Right atrium auricular region (tissue), 2 donors: Measurements from ENCODE around the gene AFAP1L1. TPM values are rescaled to one million over a fixed set of nuclear protein-coding genes. Genes with fewer than 3 reads are reported as not detected.

Experiments used
- DNase-seq: peaks from one replicate; pipeline ENCODE4 v3.0.0-alpha.2; 2019; ENCODE audit warnings: low spot score
- H3K27ac ChIP-seq, 2 donors: fragments of 200-600 bp; sonication (generic); 1 replicate in 1 of 2; 2 replicates in 1 of 2; pipeline ENCODE4 v1.5.1; 2016 to 2019
- H3K27me3 ChIP-seq, 2 donors: fragments of 200-600 bp; sonication (generic); one replicate each; pipeline versions ENCODE4 v1.5.1 to v1.6.0; 2017 to 2019
- H3K36me3 ChIP-seq: fragments of 200-600 bp; sonication (generic); one replicate; pipeline ENCODE4 v1.5.1; 2016
- H3K4me1 ChIP-seq, 2 donors: fragments of 200-600 bp; sonication (generic); one replicate each; pipeline versions ENCODE4 v1.5.1 to v1.6.0; 2017 to 2019
- H3K4me3 ChIP-seq, 2 donors: fragments of 200-600 bp; sonication (generic); 1 replicate in 1 of 2; 2 replicates in 1 of 2; pipeline ENCODE4 v1.5.1; 2017 to 2019; ENCODE audit warnings: mild to moderate bottlenecking in 1 of 2, moderate library complexity in 1 of 2
- H3K9me3 ChIP-seq, 2 donors: fragments of 200-600 bp; sonication (generic); one replicate each; pipeline ENCODE4 v1.5.1; 2019
- CTCF ChIP-seq, 2 donors: fragments of 200-600 bp; sonication (generic); IDR thresholded peaks; one replicate each; pipeline ENCODE4 v1.5.1; 2019; ENCODE audit warnings: antibody characterized with exemption in 2 of 2
- total RNA-seq, 2 donors: library from RNA; depleted of rRNA; stranded (reverse); fragments of >200 nt; gene quantifications; one replicate each; pipeline ENCODE4 v1.1.0, GENCODE V29; 2016

Gene AFAP1L1
- total RNA-seq, 2 donors from 2014 or later: 45.6 to 48.9 TPM

GRCh38 chr5:149378241-149378820 is 106.7 kb downstream of the AFAP1L1 start:
- Histone ChIP-seq H3K4me1 (peaks cover 0 to 37% of the 10 kb centered on the region in 2 donors), H3K9me3 (no peaks in the 10 kb centered on the region), H3K27me3 (no peaks in the 10 kb centered on the region), H3K27ac (peak overlapping the region; percentile 89 to 93), H3K36me3 (no peaks in the 10 kb centered on the region), H3K4me3 (no peak overlapping the region)
- no peak for TF ChIP-seq CTCF (IDR thresholded peaks at IDR 0.05)
- no peak for DNase-seq

- TF ChIP-seq CTCF (IDR thresholded peaks at IDR 0.05): no peak
- Histone ChIP-seq H3K4me3 (no peak within 1 kb of the TSS), H3K27ac (peak within 1 kb of the TSS; percentile 89 to 93), H3K27me3 (no peaks in the 10 kb centered on the region), H3K36me3 (no peaks in the 10 kb centered on the region), H3K9me3 (no peaks in the 10 kb centered on the region), H3K4me1 (peaks cover 0 to 47% of the 10 kb centered on the region in 2 donors)
- DNase-seq: no peak
Observed at GRCh38 chr5:149379177-149379761, 107.6 kb downstream of the AFAP1L1 start, which contains the start of gene IL17B. Gene IL17B (minus strand): TSS chr5:149379292. CDS start chr5:149379225, 67 bp downstream.

GRCh38 chr5:149379818-149380374 is 108.2 kb downstream of the AFAP1L1 start:
- Histone ChIP-seq H3K4me3 (no peak overlapping the region), H3K36me3 (no peaks in the 10 kb centered on the region), H3K27ac (peak overlapping the region; percentile 89 to 93), H3K27me3 (no peaks in the 10 kb centered on the region), H3K4me1 (peaks cover 0 to 53% of the 10 kb centered on the region in 2 donors), H3K9me3 (no peaks in the 10 kb centered on the region)
- no peak for DNase-seq
- no peak for TF ChIP-seq CTCF (IDR thresholded peaks at IDR 0.05)

- DNase-seq: peak; percentile 72
- no peak for TF ChIP-seq CTCF (IDR thresholded peaks at IDR 0.05)
Observed at GRCh38 chr5:149380466-149381121, 108.9 kb downstream of the AFAP1L1 start.

DNA sequence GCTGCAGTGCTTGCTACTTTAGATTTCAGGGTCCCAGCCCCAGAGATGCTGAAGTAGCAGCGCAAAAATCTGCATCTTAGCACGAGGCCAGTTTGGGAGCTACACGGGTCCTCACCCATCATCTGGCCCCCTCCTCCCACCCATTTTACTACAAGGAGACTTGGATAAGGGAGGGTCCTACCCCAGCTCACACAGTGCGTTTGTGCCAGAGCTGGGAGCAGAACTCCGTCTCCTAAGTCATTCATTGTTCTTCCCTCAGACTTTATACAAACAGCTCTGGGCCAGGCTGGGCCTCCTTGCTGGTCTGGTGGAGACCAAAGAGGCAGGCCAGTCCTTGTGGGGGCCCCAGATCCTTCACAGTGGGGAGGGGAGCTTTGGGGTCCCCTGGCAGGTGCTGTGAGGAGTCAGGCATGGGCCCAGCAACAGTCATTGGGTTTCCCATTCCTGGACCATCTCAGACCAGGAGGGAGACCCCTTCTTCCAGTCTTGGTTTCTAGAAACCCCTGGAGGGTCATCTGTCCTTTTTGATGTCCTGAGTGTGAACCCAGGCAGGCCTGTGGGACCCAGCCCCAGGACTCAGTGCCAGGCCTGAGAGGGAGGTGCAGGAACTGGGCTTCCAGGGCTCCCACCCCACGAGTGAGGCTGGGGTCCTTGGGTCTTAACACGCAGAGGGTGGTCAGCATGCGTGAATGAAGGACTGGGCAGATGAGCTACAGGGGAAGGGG is 109.8 kb downstream of the AFAP1L1 start:
- no peak for DNase-seq
- Histone ChIP-seq H3K27ac (peak overlapping the region; percentile 89 to 93), H3K36me3 (no peaks in the 10 kb centered on the region), H3K4me1 (peaks cover 0 to 68% of the 10 kb centered on the region in 2 donors), H3K27me3 (no peaks in the 10 kb centered on the region), H3K9me3 (no peaks in the 10 kb centered on the region), H3K4me3 (no peak overlapping the region)
- TF ChIP-seq CTCF (IDR thresholded peaks at IDR 0.05): no peak

More at GRCh38 chr5:149380466-149381121, 108.9 kb downstream of the AFAP1L1 start:
- Histone ChIP-seq H3K27ac (peak overlapping the region; percentile 89 to 93), H3K4me1 (peaks cover 0 to 60% of the 10 kb centered on the region in 2 donors), H3K4me3 (no peak overlapping the region), H3K36me3 (no peaks in the 10 kb centered on the region), H3K9me3 (no peaks in the 10 kb centered on the region), H3K27me3 (no peaks in the 10 kb centered on the region)
